Trophoblast cell (in vitro differentiated cells and primary cell): ENCODE results near the gene TGFBR1.

Experiments used
- DNase-seq, 2 donors: peaks; one replicate each; pipeline ENCODE4 v3.0.0-alpha.2; 2016
- H2AFZ ChIP-seq: 2 replicates; pipeline ENCODE4 v1.6.1; 2013; ENCODE audit warnings: low read length, moderate library complexity, mild to moderate bottlenecking; ENCODE audit not compliant: insufficient read depth, poor library complexity
- H2AK5ac ChIP-seq: 2 replicates; pipeline ENCODE4 v1.6.1; 2013; ENCODE audit warnings: mild to moderate bottlenecking, low read length
- H2BK120ac ChIP-seq: 2 replicates; pipeline ENCODE4 v1.6.1; 2013; ENCODE audit warnings: low read length, mild to moderate bottlenecking, moderate library complexity; ENCODE audit not compliant: insufficient read depth, poor library complexity
- H2BK12ac ChIP-seq: 2 replicates; pipeline ENCODE4 v1.6.1; 2013; ENCODE audit warnings: mild to moderate bottlenecking, low read length, moderate library complexity
- H2BK5ac ChIP-seq: 2 replicates; pipeline ENCODE4 v1.6.1; 2013; ENCODE audit warnings: low read length, low read depth, moderate library complexity, mild to moderate bottlenecking; ENCODE audit not compliant: poor library complexity
- H3K14ac ChIP-seq: 2 replicates; pipeline ENCODE4 v1.6.1; 2013; ENCODE audit warnings: mild to moderate bottlenecking, low read length
- H3K18ac ChIP-seq: 2 replicates; pipeline ENCODE4 v1.6.1; 2013; ENCODE audit warnings: mild to moderate bottlenecking, low read length
- H3K23ac ChIP-seq: 2 replicates; pipeline ENCODE4 v1.6.1; 2013; ENCODE audit warnings: low read length
- H3K27ac ChIP-seq: 2 replicates; pipeline ENCODE4 v1.5.1; 2013; ENCODE audit warnings: low read depth, mild to moderate bottlenecking, inconsistent platforms, low read length, moderate library complexity
- H3K27me3 ChIP-seq: 2 replicates; pipeline ENCODE4 v1.6.1; 2013; ENCODE audit warnings: inconsistent platforms, mild to moderate bottlenecking, low read length, moderate library complexity; ENCODE audit not compliant: insufficient read depth
- H3K36me3 ChIP-seq, 2 experiments: 1 replicate in 1 of 2; 2 replicates in 1 of 2; pipeline ENCODE4 v1.6.1; 2013; ENCODE audit warnings: low read length in 2 of 2, mild to moderate bottlenecking in 2 of 2, moderate library complexity in 1 of 2; ENCODE audit not compliant: insufficient read depth in 2 of 2, control insufficient read depth in 1 of 2
- H3K4ac ChIP-seq: 2 replicates; pipeline ENCODE4 v1.6.1; 2013; ENCODE audit warnings: low read depth, mild to moderate bottlenecking, low read length, moderate library complexity
- H3K4me1 ChIP-seq, 2 experiments: 1 replicate in 1 of 2; 2 replicates in 1 of 2; pipeline ENCODE4 v1.6.1; 2013; ENCODE audit warnings: low read length in 2 of 2, mild to moderate bottlenecking in 2 of 2, moderate library complexity in 1 of 2; ENCODE audit not compliant: insufficient read depth in 2 of 2, control insufficient read depth in 1 of 2
- H3K4me2 ChIP-seq: 2 replicates; pipeline ENCODE4 v1.6.1; 2013; ENCODE audit warnings: inconsistent platforms, mild to moderate bottlenecking, low read length, moderate library complexity
- H3K4me3 ChIP-seq: 2 replicates; pipeline ENCODE4 v1.5.1; 2013; ENCODE audit warnings: mild to moderate bottlenecking, low read depth, low read length, inconsistent platforms
- H3K79me1 ChIP-seq: one replicate; pipeline ENCODE4 v1.6.1; 2013; ENCODE audit warnings: low read length
- H3K79me2 ChIP-seq: 2 replicates; pipeline ENCODE4 v1.6.1; 2013; ENCODE audit warnings: low read length, mild to moderate bottlenecking; ENCODE audit not compliant: control insufficient read depth, insufficient read depth, poor library complexity
- H3K9ac ChIP-seq: 2 replicates; pipeline ENCODE4 v1.6.1; 2013; ENCODE audit warnings: mild to moderate bottlenecking, low read length
- H3K9me3 ChIP-seq: 2 replicates; pipeline ENCODE4 v1.6.1; 2013; ENCODE audit warnings: low read depth, mild to moderate bottlenecking, control low read depth, inconsistent platforms, low read length; ENCODE audit not compliant: insufficient read depth
- H4K12ac ChIP-seq: 2 replicates; pipeline ENCODE4 v1.6.1; 2013; ENCODE audit warnings: low read depth, mild to moderate bottlenecking, low read length, moderate library complexity
- H4K8ac ChIP-seq: 2 replicates; pipeline ENCODE4 v1.6.1; 2013; ENCODE audit warnings: low read depth, mild to moderate bottlenecking, low read length, moderate library complexity
- H4K91ac ChIP-seq: one replicate; pipeline ENCODE4 v1.6.1; 2013; ENCODE audit warnings: low read depth, mild to moderate bottlenecking, low read length, moderate library complexity
- WGBS: extraction: QIAGEN DNeasy Blood & Tissue Kit; methylation state at CpG from one replicate; pipeline ENCODE4 v1.1.7; 2013; ENCODE audit warnings: missing lambda C conversion rate; ENCODE audit not compliant: insufficient read length, insufficient coverage; ENCODE audit errors: extremely low coverage; 5-methylcytosine and 5-hydroxymethylcytosine counted together

The TGFBR1 gene

GRCh38 chr9:99105152-99106043 is 485 bp downstream of the TGFBR1 start:
- DNase-seq = peak; percentile 72
- Histone ChIP-seq H3K9me3 (no peaks in the 10 kb centered on the region), H3K27me3 (no peaks in the 10 kb centered on the region), H3K9ac (peak overlapping the region; percentile 91), H3K14ac (peak overlapping the region; percentile 95), H3K4me1 (peaks cover 5 to 14% of the 10 kb centered on the region in 2 experiments), H3K79me2 (peaks cover 8% of the 10 kb centered on the region), H3K18ac (peak overlapping the region; percentile 95), H3K36me3 (no peaks in the 10 kb centered on the region), H4K91ac (peak overlapping the region; percentile 85), H4K8ac (peak overlapping the region; percentile 86), H3K27ac (peak overlapping the region; percentile 67), H3K4me3 (peak overlapping the region; percentile 85), H2BK12ac (peak overlapping the region; percentile 54), H2BK120ac (peak overlapping the region; percentile 63), H3K4ac (peak overlapping the region; percentile 92), H2AK5ac (peak overlapping the region; percentile 71), H3K79me1 (peaks cover 12% of the 10 kb centered on the region), H3K23ac (no peak overlapping the region), H3K4me2 (peak overlapping the region; percentile 75), H2BK5ac (peak overlapping the region; percentile 79), H4K12ac (peak overlapping the region; percentile 75), H2AFZ (peak overlapping the region; percentile 82)
- WGBS = no CpG with 5 or more reads among the region's 118 CpGs

- peaks cover 12% of the 10 kb centered on the region for H3K79me1 ChIP-seq
- H3K27ac ChIP-seq = no peak overlapping the region
- peak in 1 of 2 donors; percentile 71 for DNase-seq
- H3K79me2 ChIP-seq = peaks cover 8% of the 10 kb centered on the region
- H3K9ac ChIP-seq = peak overlapping the region; percentile 91
- H2BK120ac ChIP-seq = peak overlapping the region; percentile 63
- peak overlapping the region; percentile 92 for H3K4ac ChIP-seq
- H3K36me3 ChIP-seq = no peaks in the 10 kb centered on the region
- H3K9me3 ChIP-seq = no peaks in the 10 kb centered on the region
- WGBS = no CpG with 5 or more reads among the region's 9 CpGs
- no peak overlapping the region for H2AFZ ChIP-seq
- H3K14ac ChIP-seq = no peak overlapping the region
- H3K4me1 ChIP-seq = peaks cover 5 to 14% of the 10 kb centered on the region in 2 experiments
- no peak overlapping the region for H4K8ac ChIP-seq
- peak overlapping the region; percentile 79 for H2BK5ac ChIP-seq
- H2BK12ac ChIP-seq = no peak overlapping the region
- H4K12ac ChIP-seq = no peak overlapping the region
- H3K27me3 ChIP-seq = no peaks in the 10 kb centered on the region
- no peak overlapping the region for H3K23ac ChIP-seq
- peak overlapping the region; percentile 85 for H3K4me3 ChIP-seq
- H4K91ac ChIP-seq = no peak overlapping the region
- H3K4me2 ChIP-seq = peak overlapping the region; percentile 75
- H3K18ac ChIP-seq = peak overlapping the region; percentile 95
- peak overlapping the region; percentile 71 for H2AK5ac ChIP-seq
These were observed 1.1 kb downstream of the TGFBR1 start for GRCh38 chr9:99106044-99106375.

GRCh38 chr9:99107421-99107820 is 2.5 kb downstream of the TGFBR1 start:
- H3K18ac ChIP-seq = no peak overlapping the region
- H4K8ac ChIP-seq = no peak overlapping the region
- no peak overlapping the region for H3K23ac ChIP-seq
- no peak overlapping the region for H3K4ac ChIP-seq
- H3K27me3 ChIP-seq = no peaks in the 10 kb centered on the region
- H2BK120ac ChIP-seq = no peak overlapping the region
- H3K4me2 ChIP-seq = peak overlapping the region; percentile 23
- H2BK12ac ChIP-seq = no peak overlapping the region
- H2AFZ ChIP-seq = no peak overlapping the region
- no peak overlapping the region for H2AK5ac ChIP-seq
- no peak overlapping the region for H4K12ac ChIP-seq
- no CpG with 5 or more reads among the region's 3 CpGs for WGBS
- H3K4me3 ChIP-seq = no peak overlapping the region
- H4K91ac ChIP-seq = no peak overlapping the region
- no peak overlapping the region for H3K14ac ChIP-seq
- peaks cover 12% of the 10 kb centered on the region for H3K79me1 ChIP-seq
- H3K79me2 ChIP-seq = peaks cover 8% of the 10 kb centered on the region
- H3K36me3 ChIP-seq = no peaks in the 10 kb centered on the region
- H3K9ac ChIP-seq = no peak overlapping the region
- H3K4me1 ChIP-seq = peaks cover 9 to 17% of the 10 kb centered on the region in 2 experiments
- DNase-seq = no peak
- H2BK5ac ChIP-seq = no peak overlapping the region
- no peaks in the 10 kb centered on the region for H3K9me3 ChIP-seq
- no peak overlapping the region for H3K27ac ChIP-seq

- H3K9ac ChIP-seq = no peak overlapping the region
- H3K4me3 ChIP-seq = no peak overlapping the region
- no peak overlapping the region for H3K4ac ChIP-seq
- H3K79me2 ChIP-seq = peaks cover 8% of the 10 kb centered on the region
- no peak overlapping the region for H2AFZ ChIP-seq
- H3K9me3 ChIP-seq = no peaks in the 10 kb centered on the region
- H3K4me1 ChIP-seq = peaks cover 9 to 17% of the 10 kb centered on the region in 2 experiments
- no peak overlapping the region for H4K91ac ChIP-seq
- no peaks in the 10 kb centered on the region for H3K27me3 ChIP-seq
- H2BK5ac ChIP-seq = no peak overlapping the region
- no peak overlapping the region for H2AK5ac ChIP-seq
- no peak overlapping the region for H3K23ac ChIP-seq
- WGBS = no CpG with 5 or more reads among the region's 2 CpGs
- no peak overlapping the region for H3K18ac ChIP-seq
- H3K4me2 ChIP-seq = no peak overlapping the region
- DNase-seq = no peak
- H4K8ac ChIP-seq = no peak overlapping the region
- no peak overlapping the region for H3K14ac ChIP-seq
- H3K27ac ChIP-seq = no peak overlapping the region
- H3K79me1 ChIP-seq = peaks cover 12% of the 10 kb centered on the region
- no peak overlapping the region for H2BK12ac ChIP-seq
- H3K36me3 ChIP-seq = no peaks in the 10 kb centered on the region
- no peak overlapping the region for H4K12ac ChIP-seq
- H2BK120ac ChIP-seq = no peak overlapping the region
These were observed 3.2 kb downstream of the TGFBR1 start for GRCh38 chr9:99108131-99108530.
